HCT116 (cell line): Measurements from ENCODE around the gene PMEPA1. TPM values are rescaled to one million over a fixed set of nuclear protein-coding genes. Genes with fewer than 3 reads are reported as not detected.

Source experiments
- ATAC-seq: fragments of 200-7000 bp; cut with Tn5 transposase; 2 replicates; pipeline ENCODE4 v1.9.1; 2020; ENCODE audit warnings: mild to moderate bottlenecking, moderate library complexity
- BruUV-seq: library from RNA; stranded (reverse); fragments of 400-500 nt; replicated peaks from 2 replicates; lab custom pipeline; 2021; lab: Mats Ljungman, UMichigan
- CTCF ChIA-PET: fragments of 300-600 bp; sonication (Branson Sonifier 250); formaldehyde crosslinking; loops from one replicate; lab custom pipeline; 2021; ENCODE audit warnings: antibody characterized with exemption; lab: Charles Lee
- POLR2A ChIA-PET: fragments of 300-600, 350-600 bp; sonication (Branson Sonifier 250); formaldehyde crosslinking; loops from one replicate; lab custom pipeline; 2021; ENCODE audit warnings: antibody characterized with exemption; lab: Charles Lee
- RAD21 ChIA-PET, 2 experiments: fragments of 300-600 bp; sonication (Branson Sonifier 250); formaldehyde crosslinking; loops; one replicate each; lab custom pipeline; 2023; ENCODE audit warnings: low total read pairs in 2 of 2; ENCODE audit not compliant: uncharacterized antibody in 2 of 2, unreplicated experiment in 2 of 2, low non-redundant PET in 1 of 2; lab: Charles Lee
- DNase-seq: peaks from one replicate; pipeline ENCODE4 v3.0.0-alpha.2; 2010; ENCODE audit warnings: low read depth, low spot score
- H2AFZ ChIP-seq: fragments of 200-600 bp; shearing (Covaris generic), sonication (generic); 2 replicates; pipeline ENCODE4 v1.6.1; 2017; ENCODE audit warnings: low read depth, mixed run types, mixed read lengths, antibody characterized with exemption, low read length; ENCODE audit not compliant: poor library complexity, severe bottlenecking
- H3K27ac ChIP-seq: 2 replicates; pipeline ENCODE4 v1.5.1; 2012; ENCODE audit warnings: low read depth, low read length
- H3K27me3 ChIP-seq: fragments of 200-600 bp; sonication (generic); 2 replicates; pipeline ENCODE4 v1.6.1; 2016; ENCODE audit warnings: mixed run types, low read length, mixed read lengths; ENCODE audit not compliant: insufficient read depth
- H3K36me3 ChIP-seq, 2 experiments: fragments of 200-500 bp in 1 of 2; fragments of 200-600 bp in 1 of 2; sonication (Bioruptor generic) in 1 of 2; sonication (generic) in 1 of 2; 2 replicates each; pipeline versions ENCODE4 v1.5.1 to v1.6.1; 2014 to 2016; ENCODE audit warnings: low read length in 2 of 2, inconsistent platforms in 1 of 2, mixed read lengths in 1 of 2, mixed run types in 1 of 2; ENCODE audit not compliant: insufficient read depth in 2 of 2, control insufficient read depth in 1 of 2
- H3K4me1 ChIP-seq, 2 experiments: fragments of 200-600 bp in 1 of 2; sonication (generic) in 1 of 2; 2 replicates each; pipeline versions ENCODE4 v1.5.1 to v1.6.1; 2012 to 2017; ENCODE audit warnings: low read length in 2 of 2, inconsistent platforms in 1 of 2, mild to moderate bottlenecking in 1 of 2, mixed read lengths in 1 of 2, mixed run types in 1 of 2, moderate library complexity in 1 of 2; ENCODE audit not compliant: insufficient read depth in 2 of 2, control insufficient read depth in 1 of 2
- H3K4me2 ChIP-seq: fragments of 200-600 bp; sonication (generic); 2 replicates; pipeline ENCODE4 v1.6.1; 2017; ENCODE audit warnings: mixed run types, low read length, mixed read lengths
- H3K4me3 ChIP-seq, 2 experiments: fragments of 200-600 bp in 1 of 2; sonication (generic) in 1 of 2; replicated peaks in 1 of 2; 2 replicates each; pipeline ENCODE4 v1.5.1; 2011 to 2016; ENCODE audit warnings: low read length in 2 of 2, control low read depth in 1 of 2, low read depth in 1 of 2, mild to moderate bottlenecking in 1 of 2, mixed read lengths in 1 of 2, mixed run types in 1 of 2
- H3K79me2 ChIP-seq: fragments of 200-600 bp; sonication (generic); 2 replicates; pipeline ENCODE4 v1.6.1; 2017; ENCODE audit warnings: mild to moderate bottlenecking, mixed run types, low read length, moderate library complexity, mixed read lengths; ENCODE audit not compliant: insufficient read depth
- H3K9ac ChIP-seq: fragments of 200-600 bp; sonication (generic); 2 replicates; pipeline ENCODE4 v1.6.1; 2016; ENCODE audit warnings: low read length, mixed read lengths
- H3K9me2 ChIP-seq: fragments of 200-600 bp; sonication (generic), shearing (Covaris generic); 2 replicates; pipeline ENCODE4 v1.6.1; 2017; ENCODE audit warnings: mixed run types, mild to moderate bottlenecking, moderate library complexity; ENCODE audit not compliant: insufficient read depth
- H3K9me3 ChIP-seq, 2 experiments: fragments of 200-500 bp in 1 of 2; fragments of 200-600 bp in 1 of 2; sonication (Bioruptor generic) in 1 of 2; sonication (generic) in 1 of 2; 2 replicates each; pipeline ENCODE4 v1.6.1; 2014 to 2017; ENCODE audit warnings: low read length in 2 of 2, mixed read lengths in 2 of 2, inconsistent platforms in 1 of 2, low read depth in 1 of 2, mild to moderate bottlenecking in 1 of 2, mixed run types in 1 of 2, moderate library complexity in 1 of 2; ENCODE audit not compliant: control insufficient read depth in 1 of 2, insufficient read depth in 1 of 2
- H4K20me1 ChIP-seq: fragments of 200-600 bp; sonication (generic), shearing (Covaris generic); 2 replicates; pipeline ENCODE4 v1.6.1; 2017; ENCODE audit warnings: mixed run types, mild to moderate bottlenecking, moderate library complexity; ENCODE audit not compliant: insufficient read depth
- CBX3 ChIP-seq: IDR thresholded peaks from 2 replicates; pipeline ENCODE4 v1.6.1; 2012; ENCODE audit warnings: low read depth
- EGR1 ChIP-seq: IDR thresholded peaks from 2 replicates; pipeline ENCODE4 v1.6.1; 2012; ENCODE audit warnings: low read depth
- ELF1 ChIP-seq: IDR thresholded peaks from 2 replicates; pipeline ENCODE4 v1.6.1; 2012; ENCODE audit warnings: low read depth, borderline replicate concordance
- EZH2 ChIP-seq: fragments of 200-600 bp; sonication (generic); IDR thresholded peaks from 2 replicates; pipeline ENCODE4 v1.6.1; 2017; ENCODE audit warnings: antibody characterized with exemption, mixed run types
- FOSL1 ChIP-seq: IDR thresholded peaks from 2 replicates; pipeline ENCODE4 v1.6.1; 2012; ENCODE audit warnings: low read depth
- JUND ChIP-seq: IDR thresholded peaks from 2 replicates; pipeline ENCODE4 v1.6.1; 2012
- MAX ChIP-seq: IDR thresholded peaks from 2 replicates; pipeline ENCODE4 v1.6.1; 2012
- POLR2A ChIP-seq: IDR thresholded peaks from 2 replicates; pipeline ENCODE4 v1.7.0; 2011; ENCODE audit warnings: borderline replicate concordance; ENCODE audit not compliant: insufficient read depth, insufficient read length; ENCODE audit errors: extremely low read depth
- POLR2AphosphoS5 ChIP-seq: IDR thresholded peaks from 2 replicates; pipeline ENCODE4 v1.6.1; 2011; ENCODE audit warnings: mild to moderate bottlenecking, low read depth, low read length, moderate library complexity
- RAD21 ChIP-seq: IDR thresholded peaks from 2 replicates; pipeline ENCODE4 v1.6.1; 2012; ENCODE audit warnings: low read depth, mild to moderate bottlenecking
- SIN3A ChIP-seq: IDR thresholded peaks from 2 replicates; pipeline ENCODE4 v1.6.1; 2012; ENCODE audit warnings: low read depth
- SP1 ChIP-seq: IDR thresholded peaks from 2 replicates; pipeline ENCODE4 v1.6.1; 2012; ENCODE audit warnings: low read depth
- SRF ChIP-seq: IDR thresholded peaks from 2 replicates; pipeline ENCODE4 v1.6.1; 2012; ENCODE audit warnings: low read depth
- TCF7L2 ChIP-seq: IDR thresholded peaks from 2 replicates; pipeline ENCODE4 v1.7.0; 2011; ENCODE audit warnings: borderline replicate concordance, inconsistent platforms; ENCODE audit not compliant: insufficient read depth, insufficient read length; ENCODE audit errors: extremely low read depth
- ZFX ChIP-seq: fragments of 450-650 bp; IDR thresholded peaks from 2 replicates; pipeline ENCODE4 v1.6.1; 2017
- intact Hi-C: fragments of 100-400 bp; cut with micrococcal nuclease; formaldehyde crosslinking; loops from 2 replicates; pipeline ENCODE4 v1.10.0; 2022
- total RNA-seq: library from RNA; stranded (reverse); gene quantifications from one replicate; pipeline ENCODE4 v1.2.1, GENCODE V29; 2021; ENCODE audit not compliant: unreplicated experiment
- TF ChIP-seq, protein P1 (sequence below): IDR thresholded peaks from 2 replicates; pipeline ENCODE4 v1.6.1; 2011; ENCODE audit warnings: mild to moderate bottlenecking, low read length, moderate library complexity; ENCODE audit not compliant: insufficient replicate concordance; ENCODE audit errors: extremely low read depth

The PMEPA1 gene
- total RNA-seq, 1 experiment from 2014 or later, result 0.64 TPM

DNA sequence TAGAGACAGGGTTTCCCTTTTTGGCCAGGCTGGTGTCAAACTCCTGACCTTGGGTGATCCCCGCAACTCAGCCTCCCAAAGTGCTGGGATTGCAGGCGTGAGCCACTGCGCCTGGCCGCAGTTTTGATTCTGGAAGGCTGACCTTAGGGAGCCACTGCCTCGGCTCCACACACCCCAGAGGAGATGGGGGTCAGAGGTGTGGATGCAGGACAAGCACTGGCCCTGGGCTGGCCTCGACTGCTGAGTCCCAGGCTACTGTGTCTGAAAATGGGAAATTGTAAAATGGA is 91.1 kb downstream of the PMEPA1 start:
- no peaks in the 10 kb centered on the region for H3K9me2 ChIP-seq
- ATAC-seq, result no peak
- H3K9ac ChIP-seq, result no peak overlapping the region
- ChIA-PET CTCF (no interaction called here), POLR2A (no interaction called here)
- no peaks in the 10 kb centered on the region for H3K79me2 ChIP-seq
- H4K20me1 ChIP-seq, result no peaks in the 10 kb centered on the region
- intact Hi-C loops, result no loop called here
- H3K9me3 ChIP-seq, result no peaks in the 10 kb centered on the region
- peaks cover 29% of the 10 kb centered on the region; the same call in 1 of the 2 replicates for H3K27me3 ChIP-seq
- no peak overlapping the region for H3K4me3 ChIP-seq
- no peak overlapping the region for H3K27ac ChIP-seq
- BruUV-seq, result no TSS peak
- TF ChIP-seq EGR1 (no peak), TCF7L2 (no peak), EZH2 (no peak), CBX3 (no peak), ZFX (no peak)
- TF ChIP-seq, protein P1, sequence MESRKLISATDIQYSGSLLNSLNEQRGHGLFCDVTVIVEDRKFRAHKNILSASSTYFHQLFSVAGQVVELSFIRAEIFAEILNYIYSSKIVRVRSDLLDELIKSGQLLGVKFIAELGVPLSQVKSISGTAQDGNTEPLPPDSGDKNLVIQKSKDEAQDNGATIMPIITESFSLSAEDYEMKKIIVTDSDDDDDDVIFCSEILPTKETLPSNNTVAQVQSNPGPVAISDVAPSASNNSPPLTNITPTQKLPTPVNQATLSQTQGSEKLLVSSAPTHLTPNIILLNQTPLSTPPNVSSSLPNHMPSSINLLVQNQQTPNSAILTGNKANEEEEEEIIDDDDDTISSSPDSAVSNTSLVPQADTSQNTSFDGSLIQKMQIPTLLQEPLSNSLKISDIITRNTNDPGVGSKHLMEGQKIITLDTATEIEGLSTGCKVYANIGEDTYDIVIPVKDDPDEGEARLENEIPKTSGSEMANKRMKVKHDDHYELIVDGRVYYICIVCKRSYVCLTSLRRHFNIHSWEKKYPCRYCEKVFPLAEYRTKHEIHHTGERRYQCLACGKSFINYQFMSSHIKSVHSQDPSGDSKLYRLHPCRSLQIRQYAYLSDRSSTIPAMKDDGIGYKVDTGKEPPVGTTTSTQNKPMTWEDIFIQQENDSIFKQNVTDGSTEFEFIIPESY, result no peak
- TF ChIP-seq, all 23 proteins: peak for 0
- H3K4me2 ChIP-seq, result 0 out of 2 replicates have a peak overlapping the region, but pooled peaks have one; percentile 41
- no peaks in the 10 kb centered on the region for H3K36me3 ChIP-seq
- RAD21 ChIA-PET, result no interaction called here
- no peak for DNase-seq
- H3K4me1 ChIP-seq, result peaks cover 6 to 18% of the 10 kb centered on the region in 2 experiments
- no peak overlapping the region for H2AFZ ChIP-seq

- Histone ChIP-seq H3K9me2 (no peaks in the 10 kb centered on the region), H3K27ac (no peak overlapping the region), H3K27me3 (peaks cover 29% of the 10 kb centered on the region; the same call in 1 of the 2 replicates), H3K9ac (no peak overlapping the region), H2AFZ (no peak overlapping the region), H4K20me1 (no peaks in the 10 kb centered on the region), H3K4me1 (peaks cover 6 to 18% of the 10 kb centered on the region in 2 experiments), H3K4me3 (no peak overlapping the region), H3K79me2 (no peaks in the 10 kb centered on the region), H3K36me3 (no peaks in the 10 kb centered on the region), H3K9me3 (no peaks in the 10 kb centered on the region), H3K4me2 (peak overlapping the region; percentile 41)
- no TSS peak for BruUV-seq
- ChIA-PET CTCF (interaction anchor here (0.9 kb wide), 1 partner anchor 120 kb away, joined by 4 read pairs; no protein-coding TSS in a partner anchor), RAD21 (no interaction called here), POLR2A (no interaction called here)
- ATAC-seq (peak; percentile 72), DNase-seq (peak; percentile 57)
- intact Hi-C loops, result no loop called here
- TF ChIP-seq JUND (peak; percentile 62), SRF (peak; percentile 50), POLR2AphosphoS5 (peak; percentile 17; the same call in 1 of the 2 replicates), POLR2A (no peak), SIN3A (no peak), EGR1 (no peak), MAX (peak; percentile 23; the same call in 1 of the 2 replicates), RAD21 (no peak), SP1 (peak; percentile 63), FOSL1 (peak; percentile 83), ELF1 (no peak)
These were observed 91.6 kb downstream of the PMEPA1 start for GRCh38 chr20:57618091-57618763.
